Stimulated activated CD4-positive, alpha-beta T cell treated with anti-CD3 and anti-CD28 coated beads, Interleukin-2, amount 100 ng/mL, for 4 hours (primary cell): ENCODE measurements around the gene FRAS1.

Experiments
- DNase-seq: peaks from one replicate; pipeline ENCODE4 v3.0.0-alpha.2; 2020; ENCODE audit warnings: low read depth

The FRAS1 gene

GRCh38 chr4:78585633-78586032 is 528.5 kb downstream of the FRAS1 start:
- DNase-seq, result no peak

GRCh38 chr4:78588894-78589545 is 531.9 kb downstream of the FRAS1 start:
- no peak for DNase-seq

- no peak for DNase-seq
Measured at GRCh38 chr4:78591404-78591803, 534.3 kb downstream of the FRAS1 start.

- DNase-seq, result no peak
Measured at GRCh38 chr4:78592088-78592783, 535.1 kb downstream of the FRAS1 start.
